ENCODE results near the gene FABP6. TPM values are rescaled to one million over a fixed set of nuclear protein-coding genes. Genes with fewer than 3 reads are reported as not detected.

FABP6 gene
- total RNA-seq (2021) (2.3 to 4.9 TPM (median 2.9 TPM) in 3 replicates), Bru-seq, nascent RNA (percentile 21 among the genes with signal in this experiment)
- long read RNA-seq, experiment 1, partial matches to known transcripts = 2 of 2 reads
- long read RNA-seq, experiment 1, other reads (novel, unspliced or antisense) = 0 of 2 reads
- long read RNA-seq, experiment 2, partial matches to known transcripts = 6 of 9 reads
- long read RNA-seq, experiment 2, other reads (novel, unspliced or antisense) = 2 of 9 reads
- long read RNA-seq, experiment 3 = 0 reads

GRCh38 chr5:160229190-160229742 is at the start of gene FABP6:
Gene FABP6 (plus strand): TSS chr5:160229506. CDS start chr5:160229558, 52 bp downstream.
- peaks cover 9% of the 10 kb centered on the region for H3K36me3 Mint-ChIP-seq
- ATAC-seq (no peak), DNase-seq (ENCODE audit: low spot score) (no peak)
- peaks cover 4% of the 10 kb centered on the region for H3K9me3 Mint-ChIP-seq
- no peaks in the 10 kb centered on the region for H3K27me3 Mint-ChIP-seq (ENCODE audit: low read depth)
- no peak within 1 kb of the TSS; the same call in 1 of the 2 replicates for H3K27ac Mint-ChIP-seq
- TF ChIP-seq ZNF396 (CRISPR knock-in tag; IDR thresholded peaks at IDR 0.05; ENCODE audit: borderline replicate concordance) (no peak), GTF2I (CRISPR knock-in tag; conservative IDR thresholded peaks at IDR 0.05) (no peak), ELF4 (CRISPR knock-in tag; IDR thresholded peaks at IDR 0.05; ENCODE audit: low read depth) (no peak), FOXJ3 (CRISPR knock-in tag; IDR thresholded peaks at IDR 0.05; ENCODE audit: borderline replicate concordance) (no peak), ZNF263 (CRISPR knock-in tag; IDR thresholded peaks at IDR 0.05; ENCODE audit: low read depth) (no peak), ZNF532 (CRISPR knock-in tag; IDR thresholded peaks at IDR 0.05; ENCODE audit: borderline replicate concordance) (no peak), GRHL2 (CRISPR knock-in tag; IDR thresholded peaks at IDR 0.05; ENCODE audit: insufficient replicate concordance, severe bottlenecking) (no peak), JUN (CRISPR knock-in tag; IDR thresholded peaks at IDR 0.05) (no peak), NR2C2 (CRISPR knock-in tag; IDR thresholded peaks at IDR 0.05) (no peak), ARID4B (CRISPR knock-in tag; IDR thresholded peaks at IDR 0.05; ENCODE audit: borderline replicate concordance) (no peak), RORB (CRISPR knock-in tag; IDR thresholded peaks at IDR 0.05) (no peak), NFYB (CRISPR knock-in tag; conservative IDR thresholded peaks at IDR 0.05; ENCODE audit: low read depth) (no peak), NFATC4 (CRISPR knock-in tag; IDR thresholded peaks at IDR 0.05) (no peak), PREB (CRISPR knock-in tag; IDR thresholded peaks at IDR 0.05; ENCODE audit: borderline replicate concordance) (no peak), NR3C1 (CRISPR knock-in tag; conservative IDR thresholded peaks at IDR 0.05; ENCODE audit: low read depth) (no peak), ZNF671 (CRISPR knock-in tag; IDR thresholded peaks at IDR 0.05) (no peak), STAT6 (CRISPR knock-in tag; conservative IDR thresholded peaks at IDR 0.05; ENCODE audit: low read depth) (no peak), OVOL2 (CRISPR knock-in tag; IDR thresholded peaks at IDR 0.05; ENCODE audit: borderline replicate concordance) (no peak), SOX15 (CRISPR knock-in tag; IDR thresholded peaks at IDR 0.05) (no peak), CTCF (IDR thresholded peaks at IDR 0.05) (no peak)
- no peak within 1 kb of the TSS for H3K4me3 Mint-ChIP-seq
- ChIA-PET POLR2A (interaction anchor here (0.6 kb wide), 1 partner anchor 21 kb away, joined by 3 read pairs; no protein-coding TSS in a partner anchor), CTCF (interaction anchor here (0.6 kb wide), 1 partner anchor 116 kb away, joined by 4 read pairs; no protein-coding TSS in a partner anchor)
- H3K4me1 Mint-ChIP-seq = peaks cover 4% of the 10 kb centered on the region; the same call in 1 of the 2 replicates
